Measurements from ENCODE around the gene NEU4. TPM values are rescaled to one million over a fixed set of nuclear protein-coding genes. Genes with fewer than 3 reads are reported as not detected.
A peak's percentile ranks its signal among the peaks of the same experiment; 100 is the strongest.

The NEU4 gene
- total RNA-seq, 1 experiment from 2014 or later: 2.2 TPM

GRCh38 chr2:241858206-241859016 is 49.4 kb downstream of the NEU4 start, which contains the start of gene PDCD1:
PDCD1 (minus strand) TSS chr2:241858894; CDS start chr2:241858838, 56 bp downstream.
- Mint-ChIP-seq H3K4me1 (peaks cover 9% of the 10 kb centered on the region; the same call in 1 of the 2 replicates), H3K36me3 (no peaks in the 10 kb centered on the region), H3K27ac (peak within 1 kb of the TSS; percentile 41), H3K4me3 (no peak within 1 kb of the TSS), H3K27me3 (ENCODE audit: low read depth) (no peaks in the 10 kb centered on the region), H3K9me3 (no peaks in the 10 kb centered on the region)
- DNase-seq (ENCODE audit: low spot score) (peak; percentile 49), ATAC-seq (peak; percentile 74)
- ChIA-PET POLR2A (interaction anchor here (0.6 kb wide), 1 partner anchor 80 kb away, joined by 3 read pairs; no protein-coding TSS in a partner anchor), CTCF (no interaction called here)
- TF ChIP-seq ESRRA (CRISPR knock-in tag; IDR thresholded peaks at IDR 0.05; ENCODE audit: borderline replicate concordance): no peak
- no peak for TF ChIP-seq GRHL2 (CRISPR knock-in tag; IDR thresholded peaks at IDR 0.05; ENCODE audit: insufficient replicate concordance, severe bottlenecking)
- no peak for TF ChIP-seq TEAD4 (CRISPR knock-in tag; IDR thresholded peaks at IDR 0.05)
- TF ChIP-seq HMGXB4 (CRISPR knock-in tag; IDR thresholded peaks at IDR 0.05): no peak
- TF ChIP-seq SP1 (CRISPR knock-in tag; conservative IDR thresholded peaks at IDR 0.05): peak; percentile 36; the same call in 1 of the 2 replicates
- TF ChIP-seq ZNF121 (CRISPR knock-in tag; IDR thresholded peaks at IDR 0.05): 0 out of 2 replicates have a peak, but pooled peaks have one; percentile 12
- TF ChIP-seq ATF3 (CRISPR knock-in tag; conservative IDR thresholded peaks at IDR 0.05): no peak
- TF ChIP-seq ZBTB43 (CRISPR knock-in tag; IDR thresholded peaks at IDR 0.05): no peak
- TF ChIP-seq CREM (CRISPR knock-in tag; IDR thresholded peaks at IDR 0.05): no peak
- TF ChIP-seq ZNF425 (CRISPR knock-in tag; conservative IDR thresholded peaks at IDR 0.05): no peak
- no peak for TF ChIP-seq SOX15 (CRISPR knock-in tag; IDR thresholded peaks at IDR 0.05)

- DNase-seq (ENCODE audit: low spot score): no peak
- Mint-ChIP-seq H3K27me3 (ENCODE audit: low read depth) (no peaks in the 10 kb centered on the region), H3K36me3 (peaks cover under 1% of the 10 kb centered on the region; the same call in 1 of the 2 replicates), H3K27ac (no peak overlapping the region), H3K4me3 (no peak overlapping the region), H3K9me3 (peaks cover 1% of the 10 kb centered on the region), H3K4me1 (peaks cover 9% of the 10 kb centered on the region; the same call in 1 of the 2 replicates)
- ChIA-PET CTCF (interaction anchor here (0.6 to 0.7 kb wide), 2 partner anchors 19 to 86 kb away, joined by 3 read pairs; no protein-coding TSS in a partner anchor), POLR2A (interaction anchor here (0.6 kb wide), 1 partner anchor 80 kb away, joined by 3 read pairs; no protein-coding TSS in a partner anchor)
- TF ChIP-seq ERG (CRISPR knock-in tag; IDR thresholded peaks at IDR 0.05): no peak
- no peak for TF ChIP-seq ZBTB43 (CRISPR knock-in tag; IDR thresholded peaks at IDR 0.05)
- TF ChIP-seq IRF1 (CRISPR knock-in tag; IDR thresholded peaks at IDR 0.05): no peak
- no peak for TF ChIP-seq ETV6 (CRISPR knock-in tag; IDR thresholded peaks at IDR 0.05)
- no peak for TF ChIP-seq ZNF138 (CRISPR knock-in tag; conservative IDR thresholded peaks at IDR 0.05)
- no peak for TF ChIP-seq E2F5 (CRISPR knock-in tag; IDR thresholded peaks at IDR 0.05)
- TF ChIP-seq GTF2I (CRISPR knock-in tag; conservative IDR thresholded peaks at IDR 0.05): no peak
- TF ChIP-seq SOX15 (CRISPR knock-in tag; IDR thresholded peaks at IDR 0.05): no peak
- TF ChIP-seq AR (CRISPR knock-in tag; IDR thresholded peaks at IDR 0.05): no peak
- ATAC-seq: no peak; the same call in 1 of the 2 replicates
Measured at GRCh38 chr2:241859017-241859435, 50.0 kb downstream of the NEU4 start.
